Large intestine (tissue), 3 donors: ENCODE data around the gene PKD1L1. TPM values are rescaled to one million over a fixed set of nuclear protein-coding genes. Genes with fewer than 3 reads are reported as not detected.

Source experiments
- DNase-seq, 2 donors: peaks; one replicate each; pipeline versions ENCODE4 v3.0.0 to v3.0.0-alpha.2; 2013
- H3K27ac ChIP-seq: one replicate; pipeline ENCODE4 v1.5.1; 2013; ENCODE audit warnings: low read length
- H3K27me3 ChIP-seq: 2 replicates; pipeline ENCODE4 v1.6.1; 2013; ENCODE audit warnings: low read length; ENCODE audit not compliant: control insufficient read depth, insufficient read depth
- H3K36me3 ChIP-seq: 2 replicates; pipeline ENCODE4 v1.6.1; 2013; ENCODE audit warnings: low read length; ENCODE audit not compliant: control insufficient read depth, insufficient read depth
- H3K4me1 ChIP-seq: one replicate; pipeline ENCODE4 v1.6.1; 2013; ENCODE audit warnings: low read length; ENCODE audit not compliant: control insufficient read depth, insufficient read depth
- H3K4me3 ChIP-seq: one replicate; pipeline ENCODE4 v1.5.1; 2013; ENCODE audit warnings: low read length
- H3K9me3 ChIP-seq: one replicate; pipeline ENCODE4 v1.6.1; 2013; ENCODE audit warnings: mild to moderate bottlenecking, low read depth, low read length, moderate library complexity; ENCODE audit not compliant: control insufficient read depth
- whole genome bisulfite sequencing: methylation state at CpG from one replicate; pipeline ENCODE4 v1.1.5; 2013; ENCODE audit warnings: low lambda C conversion rate; ENCODE audit not compliant: insufficient coverage; 5-methylcytosine and 5-hydroxymethylcytosine counted together
- polyA plus RNA-seq: library from polyadenylated mRNA; unstranded; fragments of 120-200 nt; gene quantifications from one replicate; pipeline ENCODE4 v1.2.1, GENCODE V29; 2013

The PKD1L1 gene
- polyA plus RNA-seq, 1 donor, result 1.0 TPM

- DNase-seq, result no peak
- Histone ChIP-seq H3K9me3 (peaks cover 3% of the 10 kb centered on the region), H3K27ac (no peak overlapping the region), H3K27me3 (no peaks in the 10 kb centered on the region), H3K4me1 (no peaks in the 10 kb centered on the region), H3K36me3 (peaks cover 24% of the 10 kb centered on the region), H3K4me3 (no peak overlapping the region)
- 100% methylated on average over 2 of the region's 6 CpGs for WGBS
Observed at GRCh38 chr7:47957156-47957555, 8.9 kb upstream of the PKD1L1 start.

DNA sequence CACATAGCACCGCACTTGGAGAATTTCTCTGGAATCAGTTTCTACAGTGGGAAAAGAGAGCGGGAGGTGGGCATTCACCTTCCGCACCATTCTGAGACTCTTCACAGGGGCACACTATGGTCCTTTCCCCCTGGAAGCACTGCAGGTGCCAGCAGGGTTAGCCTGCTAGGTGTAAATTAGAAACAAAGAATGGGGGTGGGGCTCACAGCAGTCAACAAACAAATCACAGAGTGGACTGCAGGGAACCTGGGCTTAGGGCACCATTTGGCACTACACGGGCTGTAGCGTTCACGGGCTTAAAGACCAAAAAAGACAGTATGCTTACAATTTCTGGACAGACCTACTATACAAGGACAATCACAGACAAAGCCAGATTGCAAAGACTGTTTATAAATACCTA lies 8.0 kb upstream of the PKD1L1 start:
- no peak for DNase-seq
- peaks cover 3% of the 10 kb centered on the region for H3K9me3 ChIP-seq
- H3K27me3 ChIP-seq, result no peaks in the 10 kb centered on the region
- no peak overlapping the region for H3K27ac ChIP-seq
- H3K36me3 ChIP-seq, result peaks cover 17% of the 10 kb centered on the region
- 100% methylated on average over 2 of the region's 6 CpGs for WGBS
- no peak overlapping the region for H3K4me3 ChIP-seq
- H3K4me1 ChIP-seq, result no peaks in the 10 kb centered on the region

GRCh38 chr7:47954231-47954911 lies 6.1 kb upstream of the PKD1L1 start:
- Histone ChIP-seq H3K9me3 (peaks cover 3% of the 10 kb centered on the region), H3K4me3 (no peak overlapping the region), H3K4me1 (no peaks in the 10 kb centered on the region), H3K27ac (no peak overlapping the region), H3K36me3 (peaks cover 11% of the 10 kb centered on the region), H3K27me3 (no peaks in the 10 kb centered on the region)
- WGBS, result no CpG with 5 or more reads among the region's 4 CpGs
- DNase-seq, result no peak

DNA sequence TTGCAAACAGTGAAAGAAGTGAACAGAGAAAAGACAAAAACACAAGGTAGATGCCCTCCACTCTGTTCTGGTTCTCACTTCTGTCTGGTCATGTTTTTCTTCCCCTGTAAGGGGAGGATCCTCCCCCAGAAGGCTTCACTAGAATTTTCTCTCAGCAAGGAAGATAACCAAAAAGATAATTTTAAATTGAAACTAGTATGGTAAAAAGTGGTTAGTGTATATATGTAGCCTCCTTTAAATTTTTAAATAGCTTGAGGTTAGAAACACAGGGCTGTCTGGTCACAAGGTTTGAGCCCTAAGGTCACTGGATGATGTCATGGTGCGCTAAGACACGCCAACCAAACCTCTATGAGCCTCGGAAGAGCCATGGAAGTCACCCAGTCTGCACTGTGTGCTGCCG lies 5.6 kb upstream of the PKD1L1 start:
- Histone ChIP-seq H3K27me3 (no peaks in the 10 kb centered on the region), H3K27ac (no peak overlapping the region), H3K36me3 (peaks cover 11% of the 10 kb centered on the region), H3K4me3 (no peak overlapping the region), H3K9me3 (peaks cover 3% of the 10 kb centered on the region), H3K4me1 (no peaks in the 10 kb centered on the region)
- whole genome bisulfite sequencing, result no CpG with 5 or more reads among the region's 4 CpGs
- DNase-seq, result no peak

DNA sequence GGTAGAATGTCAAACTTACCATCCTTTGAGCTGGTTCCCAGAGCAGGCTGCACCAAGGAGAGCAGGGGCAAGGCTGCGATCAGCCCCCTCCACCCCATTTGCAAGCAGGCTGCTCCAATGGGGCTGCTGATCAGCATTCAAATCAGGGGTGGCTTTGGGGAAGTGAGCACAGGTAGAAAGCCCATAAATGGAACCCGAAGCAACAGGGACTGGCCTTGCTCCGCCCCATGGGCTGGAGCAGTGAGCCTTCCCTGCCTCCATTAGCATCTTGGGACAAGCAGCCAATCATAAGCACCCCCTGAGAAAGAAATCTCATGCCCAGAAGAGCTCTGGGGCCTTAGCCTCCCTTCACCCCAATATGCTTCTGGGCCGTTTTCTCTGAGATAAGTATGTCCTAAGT lies 4.0 kb upstream of the PKD1L1 start:
- WGBS, result no CpG with 5 or more reads among the region's 4 CpGs
- no peak overlapping the region for H3K27ac ChIP-seq
- H3K36me3 ChIP-seq, result peaks cover 11% of the 10 kb centered on the region
- no peaks in the 10 kb centered on the region for H3K9me3 ChIP-seq
- H3K4me1 ChIP-seq, result no peaks in the 10 kb centered on the region
- DNase-seq, result no peak
- no peaks in the 10 kb centered on the region for H3K27me3 ChIP-seq
- no peak overlapping the region for H3K4me3 ChIP-seq

DNA sequence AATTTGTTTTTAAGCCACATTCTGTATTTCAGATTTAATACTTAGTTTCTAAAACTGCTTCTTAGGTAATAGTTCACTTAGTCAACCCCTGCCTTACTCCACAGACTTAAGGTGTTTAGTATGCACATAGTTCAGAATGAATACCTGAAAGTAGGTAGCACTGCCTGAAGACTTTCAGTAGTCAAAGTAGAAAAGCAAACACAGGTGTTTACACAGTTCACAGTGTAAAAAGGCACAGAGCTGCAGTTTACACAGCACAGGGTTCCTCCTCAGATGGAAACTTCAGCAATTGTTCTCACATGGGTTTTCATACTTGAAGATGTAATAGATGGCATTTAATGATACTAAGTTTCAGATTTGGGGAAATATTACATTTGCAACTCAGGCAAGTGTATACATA lies 3.1 kb upstream of the PKD1L1 start:
- no peaks in the 10 kb centered on the region for H3K27me3 ChIP-seq
- H3K9me3 ChIP-seq, result no peaks in the 10 kb centered on the region
- no peak overlapping the region for H3K27ac ChIP-seq
- peaks cover 11% of the 10 kb centered on the region for H3K36me3 ChIP-seq
- no peak overlapping the region for H3K4me3 ChIP-seq
- H3K4me1 ChIP-seq, result peaks cover 4% of the 10 kb centered on the region
- no peak for DNase-seq

GRCh38 chr7:47950714-47951113 lies 2.4 kb upstream of the PKD1L1 start:
- Histone ChIP-seq H3K4me1 (peaks cover 5% of the 10 kb centered on the region), H3K27ac (no peak overlapping the region), H3K36me3 (peaks cover 5% of the 10 kb centered on the region), H3K27me3 (no peaks in the 10 kb centered on the region), H3K9me3 (no peaks in the 10 kb centered on the region), H3K4me3 (no peak overlapping the region)
- no peak for DNase-seq
- WGBS, result no CpG with 5 or more reads among the region's 11 CpGs

GRCh38 chr7:47949703-47950102 lies 1.4 kb upstream of the PKD1L1 start:
- Histone ChIP-seq H3K4me3 (no peak overlapping the region), H3K9me3 (no peaks in the 10 kb centered on the region), H3K4me1 (peaks cover 5% of the 10 kb centered on the region), H3K36me3 (peaks cover under 1% of the 10 kb centered on the region), H3K27ac (no peak overlapping the region), H3K27me3 (no peaks in the 10 kb centered on the region)
- DNase-seq, result no peak
- 100% methylated on average over 1 of the region's 4 CpGs for WGBS

DNA sequence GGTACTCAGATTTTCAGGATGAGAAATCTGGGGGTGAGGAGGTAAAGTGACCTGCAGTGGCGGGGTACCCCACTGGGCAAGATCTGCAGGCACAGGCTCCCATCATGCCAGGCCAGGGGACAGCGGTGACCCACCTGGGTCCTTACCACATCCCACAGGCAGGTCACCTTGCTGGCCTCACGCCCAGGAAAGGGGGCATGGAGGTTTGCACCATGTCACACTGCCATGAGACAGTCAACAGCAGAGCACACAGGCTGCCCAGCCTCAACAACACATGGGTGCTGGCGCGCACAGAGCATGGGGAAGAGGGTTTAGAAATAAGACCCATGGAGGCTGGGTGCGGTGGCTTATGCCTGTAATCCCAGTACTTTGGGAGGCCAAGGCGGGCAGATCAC lies 914 bp downstream of the PKD1L1 start:
- no peaks in the 10 kb centered on the region for H3K9me3 ChIP-seq
- no peak overlapping the region for H3K27ac ChIP-seq

GRCh38 chr7:47946581-47947354 lies 1.5 kb downstream of the PKD1L1 start:
- no peaks in the 10 kb centered on the region for H3K27me3 ChIP-seq
- no peak overlapping the region for H3K4me3 ChIP-seq
- no peaks in the 10 kb centered on the region for H3K9me3 ChIP-seq
- H3K4me1 ChIP-seq, result peaks cover 5% of the 10 kb centered on the region
- peak; percentile 16 to 59 for DNase-seq
- 60% methylated on average over 1 of the region's 7 CpGs for WGBS
- no peak overlapping the region for H3K27ac ChIP-seq
- H3K36me3 ChIP-seq, result no peaks in the 10 kb centered on the region

More for the DNA sequence above, 914 bp downstream of the PKD1L1 start:
- Histone ChIP-seq H3K27me3 (no peaks in the 10 kb centered on the region), H3K4me1 (peaks cover 5% of the 10 kb centered on the region), H3K4me3 (no peak overlapping the region), H3K36me3 (no peaks in the 10 kb centered on the region)
- WGBS, result no CpG with 5 or more reads among the region's 7 CpGs
- DNase-seq, result no peak
